SU-DHL-6 (cell line): ENCODE results near the gene MUC20.

Experiments
- H2AFZ ChIP-seq: fragments of 200-600 bp; sonication (generic); 2 replicates; pipeline ENCODE4 v1.6.1; 2014; ENCODE audit warnings: low read depth, mild to moderate bottlenecking, moderate library complexity, mixed read lengths, antibody characterized with exemption, low read length; ENCODE audit not compliant: severe bottlenecking
- H3F3A ChIP-seq: fragments of 200-600 bp; shearing (Covaris generic); 2 replicates; pipeline ENCODE4 v1.6.0; 2016; ENCODE audit warnings: antibody characterized with exemption, mild to moderate bottlenecking; ENCODE audit not compliant: insufficient read depth
- H3K27ac ChIP-seq: fragments of 200-600 bp; sonication (generic); 2 replicates; pipeline ENCODE4 v1.5.1; 2016; ENCODE audit warnings: low read depth, mild to moderate bottlenecking, low read length, moderate library complexity, mixed read lengths
- H3K27me3 ChIP-seq: fragments of 200-600 bp; sonication (generic), shearing (Covaris generic); 2 replicates; pipeline ENCODE4 v1.6.0; 2014; ENCODE audit warnings: mild to moderate bottlenecking, low read length
- H3K36me3 ChIP-seq: fragments of 200-600 bp; sonication (generic); 2 replicates; pipeline ENCODE4 v1.6.1; 2014; ENCODE audit warnings: mild to moderate bottlenecking, low read length, mixed read lengths
- H3K4me2 ChIP-seq: fragments of 300-600, 200-600 bp; shearing (Covaris generic), sonication (generic); 2 replicates; pipeline ENCODE4 v1.6.0; 2014; ENCODE audit warnings: low read length, low read depth, mild to moderate bottlenecking; ENCODE audit not compliant: poor library complexity, severe bottlenecking
- H3K4me3 ChIP-seq: fragments of 200-600 bp; sonication (generic); 2 replicates; pipeline ENCODE4 v1.5.1; 2014; ENCODE audit warnings: antibody characterized with exemption, low read length, mild to moderate bottlenecking, mixed read lengths; ENCODE audit not compliant: insufficient read depth, poor library complexity, severe bottlenecking
- H3K79me2 ChIP-seq: fragments of 200-600 bp; sonication (generic); 2 replicates; pipeline ENCODE4 v1.6.1; 2014; ENCODE audit warnings: mild to moderate bottlenecking, low read length, moderate library complexity; ENCODE audit not compliant: insufficient read depth
- H3K9ac ChIP-seq: fragments of 200-600 bp; sonication (generic); 2 replicates; pipeline ENCODE4 v1.7.0; 2014; ENCODE audit warnings: mild to moderate bottlenecking, low read length
- H3K9me2 ChIP-seq: fragments of 200-600 bp; sonication (generic); replicated peaks from 2 replicates; pipeline ENCODE4 v1.6.1; 2014; ENCODE audit warnings: low read length; ENCODE audit not compliant: insufficient read depth
- H3K9me3 ChIP-seq: fragments of 200-600 bp; sonication (generic); 2 replicates; pipeline ENCODE4 v1.6.1; 2014; ENCODE audit warnings: low read length, mixed read lengths; ENCODE audit not compliant: insufficient read depth
- H4K20me1 ChIP-seq: fragments of 200-600 bp; sonication (generic); 2 replicates; pipeline ENCODE4 v1.6.1; 2014; ENCODE audit warnings: low read depth, mild to moderate bottlenecking, antibody characterized with exemption, low read length, moderate library complexity, mixed read lengths
- CTCF ChIP-seq: fragments of 200-600 bp; sonication (generic); IDR thresholded peaks from one replicate; pipeline ENCODE4 v1.5.1; 2017; ENCODE audit warnings: antibody characterized with exemption, mild to moderate bottlenecking, low read length, moderate library complexity; ENCODE audit not compliant: insufficient read depth, poor library complexity, severe bottlenecking
- EZH2phosphoT487 ChIP-seq: fragments of 200-600 bp; sonication (generic), shearing (Covaris generic); conservative IDR thresholded peaks from 2 replicates; pipeline ENCODE4 v1.6.1; 2018; ENCODE audit warnings: mild to moderate bottlenecking, antibody characterized with exemption, low read length, moderate library complexity, mixed read lengths

The MUC20 gene

GRCh38 chr3:195771646-195772300, 51.0 kb downstream of the MUC20 start:
- no peak overlapping the region for H3K4me3 ChIP-seq
- H4K20me1 ChIP-seq: no peaks in the 10 kb centered on the region
- no peak overlapping the region for H3K27ac ChIP-seq
- H3K9me2 ChIP-seq: no peaks in the 10 kb centered on the region
- TF ChIP-seq CTCF: no peak
- no peak overlapping the region for H3K9ac ChIP-seq
- H3K4me2 ChIP-seq: no peak overlapping the region
- H3K36me3 ChIP-seq: no peaks in the 10 kb centered on the region
- no peaks in the 10 kb centered on the region for H3F3A ChIP-seq
- no peaks in the 10 kb centered on the region for H3K27me3 ChIP-seq
- no peak overlapping the region for H2AFZ ChIP-seq
- no peaks in the 10 kb centered on the region for H3K79me2 ChIP-seq
- H3K9me3 ChIP-seq: no peaks in the 10 kb centered on the region

- no peak overlapping the region for H3K9ac ChIP-seq
- no peaks in the 10 kb centered on the region for H3K9me3 ChIP-seq
- no peaks in the 10 kb centered on the region for H3K27me3 ChIP-seq
- TF ChIP-seq EZH2phosphoT487: no peak
- TF ChIP-seq CTCF: no peak
- H3K4me3 ChIP-seq: no peak overlapping the region
- H3K4me2 ChIP-seq: no peak overlapping the region
- H3K9me2 ChIP-seq: no peaks in the 10 kb centered on the region
- H4K20me1 ChIP-seq: no peaks in the 10 kb centered on the region
- H3F3A ChIP-seq: no peaks in the 10 kb centered on the region
- H3K27ac ChIP-seq: no peak overlapping the region
- H2AFZ ChIP-seq: no peak overlapping the region
- no peaks in the 10 kb centered on the region for H3K36me3 ChIP-seq
- H3K79me2 ChIP-seq: no peaks in the 10 kb centered on the region
Measured at GRCh38 chr3:195773956-195774537, 53.3 kb downstream of the MUC20 start.

GRCh38 chr3:195774917-195775316, 54.1 kb downstream of the MUC20 start:
- Histone ChIP-seq H3K79me2 (no peaks in the 10 kb centered on the region), H3K4me3 (no peak overlapping the region), H2AFZ (no peak overlapping the region), H3K27me3 (no peaks in the 10 kb centered on the region), H3K9ac (no peak overlapping the region), H4K20me1 (no peaks in the 10 kb centered on the region), H3F3A (no peaks in the 10 kb centered on the region), H3K4me2 (no peak overlapping the region), H3K9me3 (no peaks in the 10 kb centered on the region), H3K27ac (no peak overlapping the region), H3K36me3 (no peaks in the 10 kb centered on the region), H3K9me2 (no peaks in the 10 kb centered on the region)
- no peak for TF ChIP-seq CTCF
